Activated CD4-positive, alpha-beta T cell treated with anti-CD3 and anti-CD28 coated beads, Interleukin-2, amount 50 U/mL, for 1 hour (primary cell): ENCODE results near the gene GANAB.
"Not testable (repeated sequence)": the region's sequence is repeated elsewhere in the genome, so short reads cannot be mapped to it uniquely, and the experiment has no call there.

Experiments
- DNase-seq: peaks from one replicate; pipeline ENCODE4 v3.0.0-alpha.2; 2020

The GANAB gene

GRCh38 chr11:62666259-62666926, 20.0 kb upstream of the GANAB start:
- no peak for DNase-seq

- peak; percentile 57 for DNase-seq
Observed at GRCh38 chr11:62665599-62666258, 19.3 kb upstream of the GANAB start.

- peak; percentile 95 for DNase-seq
Observed at GRCh38 chr11:62665075-62665598, 18.7 kb upstream of the GANAB start, which contains the start of the genes C11orf98 and CSKMT. C11orf98 (minus strand) TSS chr11:62665210; CDS start chr11:62665169, 41 bp downstream. CSKMT (plus strand) TSS chr11:62665312; CDS start chr11:62665880, 568 bp downstream.

GRCh38 chr11:62664405-62665074, 18.1 kb upstream of the GANAB start:
- DNase-seq, result peak; percentile 46

GRCh38 chr11:62656796-62657429, 10.5 kb upstream of the GANAB start:
- DNase-seq, result no peak

GRCh38 chr11:62654297-62654696, 7.9 kb upstream of the GANAB start:
- DNase-seq, result no peak

- DNase-seq, result no peak
Observed at GRCh38 chr11:62652161-62653006, 6.0 kb upstream of the GANAB start.

- not testable (repeated sequence) for DNase-seq
Observed at GRCh38 chr11:62650283-62650682, 3.9 kb upstream of the GANAB start.

- DNase-seq, result no peak
Observed at GRCh38 chr11:62649486-62649885, 3.1 kb upstream of the GANAB start.

- no peak for DNase-seq
Observed at GRCh38 chr11:62648967-62649364, 2.6 kb upstream of the GANAB start.

- no peak for DNase-seq
Observed at GRCh38 chr11:62648185-62648966, 2.0 kb upstream of the GANAB start.

GRCh38 chr11:62647609-62648005, 1.2 kb upstream of the GANAB start:
- DNase-seq, result no peak

GRCh38 chr11:62646825-62647608, 604 bp upstream of the GANAB start:
- DNase-seq, result no peak

- DNase-seq, result no peak
Observed at GRCh38 chr11:62645671-62645945, 805 bp downstream of the GANAB start.

- DNase-seq, result no peak
Observed at GRCh38 chr11:62644220-62644619, 2.2 kb downstream of the GANAB start.

GRCh38 chr11:62632492-62632891, 13.9 kb downstream of the GANAB start:
- no peak for DNase-seq

- DNase-seq, result no peak
Observed at GRCh38 chr11:62627713-62628112, 18.7 kb downstream of the GANAB start.

- DNase-seq, result no peak
Observed at GRCh38 chr11:62622476-62623089, 23.8 kb downstream of the GANAB start.

- peak; percentile 96 for DNase-seq
Observed at GRCh38 chr11:62621567-62622470, 24.6 kb downstream of the GANAB start, which contains the start of gene B3GAT3. B3GAT3 (minus strand) TSS chr11:62621986; CDS start chr11:62621947, 39 bp downstream.
